HL-60 (cell line): Measurements from ENCODE around the gene BZW2.

ENCODE experiments used
- DNase-seq, 2 experiments: peaks; one replicate each; pipeline ENCODE4 v3.0.0-alpha.2; 2010 to 2020; ENCODE audit warnings: low read depth in 1 of 2, low spot score in 1 of 2
- H3K27ac ChIP-seq: fragments of 250-450 bp; sonication (Bioruptor Pico); replicated peaks from 2 replicates; pipeline ENCODE4 v1.5.1; 2020; ENCODE audit warnings: mild to moderate bottlenecking, moderate library complexity
- H3K27me3 ChIP-seq: fragments of 250-450 bp; sonication (Bioruptor Pico); 2 replicates; pipeline ENCODE4 v1.5.1; 2021; ENCODE audit warnings: mild to moderate bottlenecking, moderate library complexity; ENCODE audit not compliant: insufficient read depth, poor library complexity, severe bottlenecking
- H3K4me3 ChIP-seq: replicated peaks from 2 replicates; pipeline ENCODE4 v1.5.1; 2011; ENCODE audit warnings: mild to moderate bottlenecking, control low read depth, low read length; ENCODE audit not compliant: insufficient read depth
- CTCF ChIP-seq: IDR thresholded peaks from one replicate; pipeline ENCODE4 v1.5.1; 2011; ENCODE audit warnings: low read length, control low read depth, inconsistent platforms; ENCODE audit not compliant: insufficient read depth
- GABPA ChIP-seq: IDR thresholded peaks from 2 replicates; pipeline ENCODE4 v1.6.1; 2012; ENCODE audit warnings: low read depth
- POLR2AphosphoS5 ChIP-seq: IDR thresholded peaks from 2 replicates; pipeline ENCODE4 v1.6.1; 2012; ENCODE audit warnings: low read depth
- REST ChIP-seq: IDR thresholded peaks from 2 replicates; pipeline ENCODE4 v1.6.1; 2012; ENCODE audit warnings: low read depth; ENCODE audit not compliant: insufficient replicate concordance
- SPI1 ChIP-seq: IDR thresholded peaks from 2 replicates; pipeline ENCODE4 v1.6.1; 2012; ENCODE audit warnings: low read depth, mild to moderate bottlenecking, borderline replicate concordance

BZW2 gene

GRCh38 chr7:16695621-16696237 lies 49.7 kb downstream of the BZW2 start:
- Histone ChIP-seq H3K27ac (no peak overlapping the region), H3K27me3 (no peaks in the 10 kb centered on the region), H3K4me3 (no peak overlapping the region)
- TF ChIP-seq GABPA (no peak), POLR2AphosphoS5 (no peak), REST (no peak), CTCF (no peak), SPI1 (no peak)
- DNase-seq = peak; percentile 11 to 12

DNA sequence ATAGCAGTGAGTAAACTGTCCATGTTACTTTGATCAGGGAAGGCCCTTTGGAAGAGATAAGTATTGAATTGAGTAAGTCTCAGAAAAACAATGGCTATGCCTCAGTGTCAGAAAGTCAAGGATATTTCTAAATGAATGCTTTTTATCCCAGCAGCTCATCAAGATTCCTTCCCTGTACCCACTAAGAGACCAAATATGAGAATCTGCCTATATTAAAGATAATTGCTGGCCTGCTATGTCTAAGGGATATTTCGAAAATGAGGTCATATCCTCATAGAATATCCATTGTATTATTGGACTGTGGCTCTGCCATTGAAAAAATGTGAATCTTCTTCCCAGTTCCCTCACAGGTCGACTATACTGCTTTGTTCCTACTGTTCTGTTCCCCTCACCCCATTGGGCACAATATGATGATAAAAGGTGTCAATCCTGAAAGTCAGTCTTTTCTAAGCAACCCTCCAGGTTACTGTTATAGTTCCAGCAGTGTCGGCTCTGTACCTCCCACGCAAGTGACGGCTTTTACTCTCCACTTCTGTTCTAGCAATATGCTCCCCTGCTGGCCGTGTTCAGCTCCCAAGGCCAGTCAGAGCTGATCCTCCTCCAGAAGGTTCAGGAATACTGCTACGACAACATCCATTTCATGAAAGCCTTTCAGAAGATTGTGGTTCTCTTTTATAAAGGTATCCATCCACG lies 51.7 kb downstream of the BZW2 start:
- TF ChIP-seq CTCF (no peak), SPI1 (no peak), REST (no peak), GABPA (no peak), POLR2AphosphoS5 (no peak)
- Histone ChIP-seq H3K27ac (no peak overlapping the region), H3K4me3 (no peak overlapping the region), H3K27me3 (no peaks in the 10 kb centered on the region)
- DNase-seq = no peak

DNA sequence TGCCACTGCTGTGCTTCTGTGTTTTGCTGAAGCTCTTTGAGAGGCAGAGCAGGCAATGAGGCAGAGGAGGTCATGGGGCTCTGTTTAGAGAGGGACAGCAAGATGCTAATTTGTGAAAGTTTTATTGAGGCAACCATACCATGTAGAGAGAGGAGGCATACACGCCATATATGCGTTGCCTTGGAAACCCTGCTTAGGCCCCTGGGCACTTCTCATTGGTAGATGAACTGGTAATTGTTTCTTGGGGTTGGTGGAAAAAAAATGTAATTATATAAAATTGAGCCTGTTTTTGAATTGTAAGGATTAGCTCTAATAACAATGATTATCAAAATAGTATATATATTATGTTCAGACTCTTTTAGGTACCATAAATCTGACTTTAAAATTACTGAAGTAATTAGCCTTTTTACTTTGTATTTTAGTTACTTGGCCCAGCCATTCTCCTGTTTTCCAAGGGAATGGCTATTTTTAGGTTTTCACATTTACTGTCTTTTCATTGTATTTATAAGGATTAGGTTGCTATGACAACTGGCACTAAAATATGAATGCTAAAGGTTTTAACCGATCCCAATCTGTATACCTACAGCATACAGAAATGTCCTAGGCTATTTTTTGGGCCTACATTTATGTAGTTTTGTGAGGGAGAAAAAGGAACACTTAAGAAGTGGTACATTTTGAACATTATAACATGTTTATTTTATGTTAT lies 52.4 kb downstream of the BZW2 start:
- TF ChIP-seq SPI1 = no peak
- no peak for TF ChIP-seq REST
- no peak for TF ChIP-seq GABPA
- Histone ChIP-seq H3K27ac (no peak overlapping the region), H3K4me3 (no peak overlapping the region), H3K27me3 (no peaks in the 10 kb centered on the region)
- no peak for DNase-seq
